ENCODE measurements around the gene NKX1-2.

GRCh38 chr10:124425227-124425962 is 24.4 kb downstream of the NKX1-2 start:
- no peak for TF ChIP-seq CTCF (IDR thresholded peaks at IDR 0.05)
- no peak for TF ChIP-seq ZFX (IDR thresholded peaks at IDR 0.05; ENCODE audit: borderline replicate concordance)
